HG03139 (cell line): ENCODE measurements around the gene FAM20C.
"Not testable (repeated sequence)": the region's sequence is repeated elsewhere in the genome, so short reads cannot be mapped to it uniquely, and the experiment has no call there.

Experiments
- ATAC-seq: cut with Tn5 transposase; IDR thresholded peaks from one replicate; pipeline ENCODE4 v1.9.1; 2021; ENCODE audit not compliant: unreplicated experiment

Gene FAM20C

DNA sequence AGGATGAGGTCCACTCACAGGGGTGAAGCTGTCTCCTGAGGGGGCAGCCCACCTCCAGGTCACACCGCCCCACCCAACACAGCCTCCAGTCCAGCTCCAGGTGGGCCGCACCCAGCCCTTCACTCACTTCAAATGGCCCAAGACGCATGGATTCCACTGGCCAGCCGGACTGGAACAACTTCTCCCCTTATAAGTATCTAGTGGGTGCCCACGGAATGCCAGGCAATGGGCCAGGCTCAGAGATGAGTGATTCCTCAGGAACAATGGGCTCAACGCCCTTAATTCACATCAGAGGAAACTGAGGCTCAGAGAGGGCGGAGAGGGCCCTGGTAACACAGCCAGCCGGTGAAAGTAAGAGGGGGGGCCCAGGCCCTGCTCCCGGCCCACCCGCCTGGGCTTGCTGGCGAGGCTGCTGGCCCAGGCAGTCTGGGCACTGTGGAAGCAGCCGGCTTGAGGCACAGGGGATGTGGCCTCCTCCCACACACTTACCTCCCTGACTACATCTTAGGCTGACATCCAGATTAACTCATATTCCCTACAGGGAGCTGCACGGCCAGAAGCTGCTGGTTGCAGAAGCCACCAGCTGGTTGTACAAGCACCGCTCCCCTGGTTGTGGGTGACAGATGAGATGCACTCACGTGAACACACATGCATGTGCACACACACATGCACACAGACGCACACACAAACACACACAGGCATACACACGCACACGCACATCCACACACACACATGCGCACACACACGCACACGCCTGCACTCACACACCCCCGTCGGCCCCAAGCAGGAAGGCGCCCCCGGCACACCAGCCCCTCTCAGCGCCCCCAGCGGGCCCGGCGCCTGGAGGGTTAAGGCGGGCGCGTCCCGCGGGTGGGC is 1.0 kb upstream of the FAM20C start:
- ATAC-seq, result no peak

DNA sequence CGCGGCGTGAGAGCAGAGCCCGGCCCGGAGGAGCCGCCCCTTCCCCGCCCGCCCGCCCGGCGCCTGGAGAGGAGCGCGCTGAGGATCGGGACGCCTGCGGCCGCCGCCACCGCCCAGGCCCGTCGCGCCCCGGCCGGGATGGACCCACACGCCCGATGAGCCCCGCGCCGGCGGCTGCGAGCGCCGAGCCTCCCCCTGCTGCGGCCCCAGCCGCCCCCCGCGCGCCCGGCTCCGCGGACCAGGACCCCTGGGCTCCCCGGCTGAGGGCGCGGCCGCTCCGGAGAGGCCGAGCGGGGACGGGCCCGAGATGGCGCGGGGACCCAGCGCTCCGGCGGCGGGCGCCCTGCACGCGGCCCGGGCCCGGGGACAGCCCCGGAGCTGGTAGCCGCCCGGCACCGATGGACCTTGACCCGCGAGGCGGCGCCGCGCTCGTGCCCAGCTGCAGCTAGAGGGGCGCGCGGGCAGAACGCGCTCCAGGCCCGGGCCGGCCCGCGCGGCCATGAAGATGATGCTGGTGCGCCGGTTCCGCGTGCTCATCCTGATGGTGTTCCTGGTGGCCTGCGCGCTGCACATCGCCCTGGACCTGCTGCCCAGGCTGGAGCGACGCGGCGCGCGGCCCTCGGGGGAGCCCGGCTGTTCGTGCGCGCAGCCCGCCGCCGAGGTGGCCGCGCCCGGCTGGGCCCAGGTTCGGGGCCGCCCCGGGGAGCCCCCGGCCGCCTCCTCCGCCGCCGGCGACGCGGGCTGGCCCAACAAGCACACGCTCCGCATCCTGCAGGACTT is 520 bp downstream of the FAM20C start:
- no peak for ATAC-seq

DNA sequence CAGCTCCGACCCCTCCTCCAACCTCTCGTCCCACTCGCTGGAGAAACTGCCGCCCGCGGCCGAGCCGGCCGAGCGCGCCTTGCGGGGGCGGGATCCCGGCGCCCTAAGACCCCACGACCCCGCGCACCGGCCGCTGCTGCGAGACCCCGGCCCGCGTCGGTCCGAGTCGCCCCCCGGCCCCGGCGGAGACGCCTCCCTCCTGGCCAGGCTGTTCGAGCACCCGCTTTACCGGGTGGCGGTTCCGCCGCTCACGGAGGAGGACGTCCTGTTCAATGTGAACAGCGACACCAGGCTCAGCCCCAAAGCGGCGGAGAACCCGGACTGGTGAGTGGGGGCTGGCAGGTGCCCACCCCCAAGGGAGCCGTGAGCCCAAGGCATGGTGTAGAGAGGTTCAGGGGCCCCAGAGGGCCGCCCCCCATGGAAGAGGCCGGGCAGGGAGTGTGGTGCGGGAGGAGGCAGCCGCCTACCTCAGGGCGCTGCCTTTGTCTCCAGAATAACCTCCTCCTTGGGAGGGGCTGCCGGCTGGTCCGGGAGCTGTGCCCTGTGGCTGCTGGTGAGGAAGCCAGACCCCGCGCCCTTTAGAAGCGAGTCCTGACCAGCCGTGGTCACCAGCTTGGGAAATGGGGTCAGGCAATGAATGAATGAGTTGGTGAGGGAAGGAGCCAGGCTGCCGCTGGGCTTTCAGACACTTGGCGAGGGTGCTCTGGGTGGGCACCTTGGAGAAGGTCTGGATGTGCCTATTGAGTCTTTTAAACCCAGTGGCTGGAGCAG is 1.3 kb downstream of the FAM20C start:
- ATAC-seq, result no peak

DNA sequence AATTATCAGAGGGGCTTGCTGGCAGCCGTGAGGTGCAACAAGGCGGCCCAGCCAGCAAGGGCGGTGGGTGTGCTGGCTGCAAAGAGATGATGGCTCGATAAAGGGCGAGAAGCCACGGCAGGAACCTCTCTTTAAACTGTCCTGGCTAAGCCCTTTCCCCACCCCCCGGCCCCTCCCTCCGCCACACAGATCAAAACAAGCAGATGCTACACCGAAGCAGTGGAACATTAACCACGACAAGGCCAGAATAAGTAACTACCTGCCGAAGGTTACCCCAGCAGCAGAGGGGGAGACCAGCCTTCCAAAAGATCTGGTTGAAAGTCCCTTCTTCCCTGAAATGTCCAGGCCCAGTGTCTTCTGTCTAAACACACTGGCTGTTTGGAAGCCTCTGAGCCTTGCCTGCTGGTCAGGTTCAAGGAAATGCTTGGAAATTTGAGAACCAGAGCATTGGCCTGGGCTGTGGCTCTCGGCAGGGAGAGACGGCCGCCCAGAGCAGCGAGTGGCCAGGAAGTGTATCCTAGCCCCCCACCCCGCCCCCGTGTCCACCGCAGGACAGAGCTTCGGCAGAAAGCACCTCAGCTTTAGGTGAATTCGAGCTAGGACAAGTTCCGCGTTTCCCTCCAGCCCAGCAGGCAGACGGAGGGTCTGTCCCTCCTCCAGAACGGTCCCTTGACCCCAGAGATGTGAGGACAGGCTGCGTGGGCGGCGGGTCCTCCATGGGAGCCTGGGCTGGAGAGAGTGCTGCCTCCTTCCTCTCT is 2.1 kb downstream of the FAM20C start:
- ATAC-seq, result no peak

DNA sequence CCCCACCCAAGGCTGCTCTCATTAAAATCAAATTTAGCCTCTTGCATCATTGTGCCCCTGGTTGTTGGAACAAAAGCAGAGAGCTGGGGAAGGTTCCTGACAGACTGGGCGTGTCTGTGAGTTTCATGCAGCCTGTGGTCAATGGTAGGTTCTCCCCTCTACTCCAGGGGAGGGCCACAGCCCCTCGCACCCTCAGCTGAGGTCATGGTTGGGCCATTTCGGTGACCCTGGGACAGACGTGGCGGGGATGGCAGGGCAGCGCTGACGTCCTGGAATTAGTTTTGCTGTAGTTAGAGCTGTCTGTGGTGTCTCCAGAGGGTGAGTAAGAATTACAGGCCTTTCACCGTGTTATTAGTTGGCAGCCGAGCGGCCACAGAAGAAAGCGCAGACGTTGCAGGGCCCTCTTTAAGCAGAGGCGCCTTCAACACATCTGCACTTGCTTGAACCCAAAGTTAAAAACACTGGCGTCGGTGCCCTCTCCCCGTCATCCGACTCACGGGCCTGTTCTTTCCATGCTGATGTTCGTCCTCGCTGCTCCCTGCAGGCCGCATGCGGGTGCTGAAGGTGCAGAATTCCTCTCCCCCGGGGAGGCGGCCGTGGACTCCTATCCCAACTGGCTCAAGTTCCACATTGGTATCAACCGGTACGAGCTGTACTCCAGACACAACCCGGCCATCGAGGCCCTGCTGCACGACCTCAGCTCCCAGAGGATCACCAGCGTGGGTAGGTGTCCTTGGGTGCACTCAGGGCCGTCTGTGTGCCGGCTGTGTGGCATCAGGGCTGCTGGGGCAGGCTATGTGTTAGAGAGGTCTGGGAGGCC is 2.8 kb downstream of the FAM20C start:
- no peak for ATAC-seq

DNA sequence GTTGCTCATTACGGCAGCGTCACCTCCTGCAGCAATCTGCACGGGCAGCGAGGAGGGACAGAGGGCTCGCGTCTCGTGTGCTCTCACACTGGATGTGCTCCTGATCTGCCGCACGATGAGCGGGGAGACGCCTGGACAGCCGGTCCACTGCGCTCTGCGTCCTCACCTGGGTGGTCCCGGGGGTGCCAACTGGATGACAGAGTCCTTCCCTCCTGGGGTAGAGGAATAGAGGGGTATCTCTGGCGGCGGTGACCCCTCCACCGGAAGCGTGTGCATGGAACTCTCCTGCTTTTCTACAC is 3.4 kb downstream of the FAM20C start:
- ATAC-seq, result no peak

DNA sequence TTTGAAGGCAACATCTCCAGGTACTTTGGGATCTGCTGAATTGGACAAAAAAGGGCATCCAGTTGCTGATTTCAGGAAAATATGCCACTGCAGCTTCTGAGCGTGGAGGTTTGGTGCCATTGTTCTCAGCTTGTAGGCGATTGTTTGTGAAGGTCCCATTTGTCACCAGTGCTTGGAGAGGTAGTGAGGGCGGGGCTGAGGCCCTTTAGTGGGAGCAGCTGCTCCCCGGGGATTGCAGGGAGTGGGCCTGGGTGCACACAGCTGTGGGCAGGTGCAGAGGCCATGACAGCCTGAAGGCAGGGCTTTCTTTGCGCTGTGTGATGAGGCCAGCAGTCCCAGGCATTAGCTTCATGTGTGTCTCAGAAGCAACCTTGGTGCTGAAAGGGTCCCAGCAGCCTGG is 3.9 kb downstream of the FAM20C start:
- ATAC-seq, result no peak

DNA sequence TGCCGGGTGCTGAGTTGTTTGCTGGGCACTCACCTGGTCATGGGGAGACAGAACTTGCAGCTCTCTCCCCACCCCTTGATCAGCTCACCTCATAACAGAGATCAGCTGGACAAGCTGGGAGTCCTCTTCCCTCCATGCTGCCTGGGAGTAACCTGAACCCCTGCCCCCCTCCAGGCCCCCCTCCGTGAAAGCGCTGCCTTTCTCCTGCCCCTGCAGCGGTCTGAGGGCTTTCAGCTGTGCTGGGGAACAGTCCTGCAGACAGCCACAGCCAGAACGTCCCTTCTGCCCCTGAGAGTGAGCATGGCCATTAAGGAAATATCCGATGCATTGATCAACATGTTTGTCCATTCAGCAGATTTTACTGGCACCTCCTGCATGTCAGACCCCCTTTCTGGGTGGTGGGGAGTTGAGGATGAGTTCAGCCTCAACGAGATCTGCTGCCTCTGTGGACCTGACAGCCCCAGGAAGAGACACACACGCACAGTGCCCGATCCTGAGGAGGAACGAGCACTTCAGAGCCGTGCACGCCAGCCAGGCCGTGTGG is 4.5 kb downstream of the FAM20C start:
- no peak for ATAC-seq

DNA sequence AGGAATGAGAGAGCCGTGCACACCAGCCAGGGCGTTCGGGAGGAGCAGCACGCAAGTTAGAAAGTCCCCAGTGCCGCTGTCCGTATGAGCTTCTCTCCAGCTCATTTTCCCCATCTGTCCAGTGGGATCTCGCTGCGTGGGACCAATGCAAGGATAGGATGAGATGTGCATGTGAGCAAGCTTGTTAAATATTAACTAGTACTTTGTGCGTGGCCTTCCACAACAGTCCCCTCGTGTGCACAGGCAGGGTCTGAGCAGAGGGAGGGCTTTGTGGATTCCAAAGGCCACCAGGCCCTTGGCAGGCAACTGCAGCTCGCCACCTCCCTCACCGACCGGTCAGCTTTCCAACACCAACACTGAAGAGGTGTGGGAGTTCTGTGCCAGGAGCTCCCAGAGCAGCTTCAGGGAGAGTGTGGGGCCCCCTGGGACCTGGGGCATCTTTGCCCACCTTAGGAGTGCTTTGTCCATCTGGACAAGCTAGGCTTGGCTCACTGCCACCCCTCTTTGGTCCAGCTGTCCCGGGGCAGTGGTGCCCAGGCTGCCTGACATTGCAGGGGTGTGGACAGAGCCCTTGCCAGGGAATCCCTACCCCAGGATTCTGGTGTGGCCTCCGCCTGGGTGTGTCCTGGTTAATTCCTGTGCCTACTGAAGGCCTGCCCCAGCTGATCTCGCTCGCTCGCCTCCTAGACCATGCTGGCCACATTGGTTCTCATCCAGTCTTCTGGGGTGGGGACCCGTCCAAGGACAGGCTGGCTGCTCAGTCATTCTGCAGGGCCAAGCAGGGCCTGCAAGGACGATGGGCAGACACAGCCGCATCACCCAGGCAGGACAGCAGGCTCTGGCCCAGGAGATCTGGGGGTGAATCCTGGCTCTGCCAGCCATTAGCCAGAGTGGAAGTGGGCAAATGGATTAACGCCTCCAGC is 5.3 kb downstream of the FAM20C start:
- no peak for ATAC-seq

DNA sequence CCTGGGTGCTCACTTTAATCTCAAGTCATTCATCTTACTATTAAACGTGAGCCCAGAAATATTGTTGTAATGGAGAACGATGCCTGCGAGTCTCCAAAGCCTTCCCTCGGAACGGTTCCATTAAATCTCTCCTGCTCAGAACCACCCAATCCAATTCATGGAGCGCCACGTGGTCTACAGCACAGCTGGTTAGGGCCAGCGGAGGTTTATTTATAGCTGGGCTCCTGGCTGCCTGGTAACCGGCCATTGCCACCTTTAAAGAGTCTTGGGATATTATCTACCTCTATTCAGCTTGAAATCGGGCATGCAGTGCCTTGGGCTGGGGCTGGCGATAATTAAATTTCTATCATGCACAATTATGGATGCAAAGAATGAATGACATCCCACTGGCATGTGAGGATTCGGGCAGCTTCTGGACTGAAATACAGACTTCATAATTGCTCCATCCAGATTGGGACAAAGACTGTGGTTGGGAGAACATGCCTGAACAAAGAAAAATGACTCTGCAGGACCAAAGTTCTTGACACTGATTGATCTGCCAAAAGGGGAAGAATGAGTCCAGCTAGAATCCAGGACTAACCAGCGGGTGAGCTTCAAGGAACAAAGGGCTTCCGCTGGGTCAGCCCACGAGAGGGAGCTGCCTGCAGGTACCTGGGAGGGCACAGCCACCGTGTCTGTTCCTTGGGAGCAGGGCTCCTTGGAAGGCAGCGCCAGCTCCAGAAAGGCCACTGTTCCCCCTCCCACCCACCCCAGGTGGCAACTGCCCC is 7.3 kb downstream of the FAM20C start:
- ATAC-seq, result no peak

DNA sequence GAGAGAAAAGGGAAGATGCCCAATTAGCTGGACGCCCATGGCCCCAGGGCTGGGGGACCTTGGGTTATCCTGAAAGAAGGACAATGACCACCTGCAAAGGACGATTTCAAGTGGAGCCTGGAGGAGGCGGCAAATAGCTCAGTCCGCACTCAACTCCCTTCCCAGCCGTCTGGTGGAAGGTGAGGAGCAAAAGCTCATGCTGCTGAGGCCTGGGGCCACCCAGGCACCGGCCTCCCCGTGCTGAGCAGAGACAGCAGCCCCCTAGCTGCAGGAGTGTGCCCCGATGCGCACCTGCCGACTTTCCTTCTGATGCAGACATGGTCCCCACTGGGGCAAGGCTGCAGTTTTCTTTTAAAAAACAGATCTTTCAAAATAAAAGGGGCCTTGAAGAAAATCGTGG is 7.9 kb downstream of the FAM20C start:
- ATAC-seq, result no peak

DNA sequence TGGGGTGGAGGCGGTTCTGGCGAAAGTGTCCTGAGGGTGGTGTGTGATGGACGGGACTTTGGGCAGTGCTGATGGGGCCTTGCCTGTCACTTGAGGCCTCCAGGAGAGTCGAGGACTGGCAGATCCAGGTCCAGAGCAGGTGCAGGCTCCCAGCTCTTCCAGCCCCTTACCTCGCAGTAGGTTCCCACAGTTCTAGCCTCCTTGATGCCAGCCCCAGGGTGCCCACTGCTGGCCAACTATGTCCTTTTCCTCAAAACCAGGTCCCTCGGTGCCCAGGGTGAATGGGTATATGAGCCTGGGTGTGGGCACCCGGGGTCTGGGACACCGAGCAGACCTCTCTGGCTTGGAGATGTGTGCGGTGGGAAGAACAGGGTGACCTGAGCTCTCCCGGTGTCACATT is 8.3 kb downstream of the FAM20C start:
- no peak for ATAC-seq

DNA sequence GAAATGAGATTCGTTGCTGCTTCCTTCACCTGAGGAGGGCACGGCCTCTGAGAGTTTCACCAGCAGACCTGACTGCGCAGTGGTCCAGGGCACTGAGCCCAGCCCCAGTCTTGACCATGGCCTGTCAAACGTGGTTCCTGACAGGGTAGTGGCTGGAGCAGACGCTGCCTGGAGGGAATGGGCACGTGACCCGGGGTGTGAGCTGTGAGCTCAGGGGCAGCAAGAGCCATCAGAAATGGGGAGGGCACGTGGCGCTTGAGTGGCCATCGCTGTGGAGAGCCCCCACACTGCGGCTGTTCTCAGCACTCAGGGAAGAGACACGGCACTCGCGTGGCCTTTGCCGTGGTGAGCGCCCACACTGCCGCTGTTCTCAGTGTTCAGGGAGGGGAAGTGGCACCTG is 12.0 kb downstream of the FAM20C start:
- ATAC-seq, result no peak

DNA sequence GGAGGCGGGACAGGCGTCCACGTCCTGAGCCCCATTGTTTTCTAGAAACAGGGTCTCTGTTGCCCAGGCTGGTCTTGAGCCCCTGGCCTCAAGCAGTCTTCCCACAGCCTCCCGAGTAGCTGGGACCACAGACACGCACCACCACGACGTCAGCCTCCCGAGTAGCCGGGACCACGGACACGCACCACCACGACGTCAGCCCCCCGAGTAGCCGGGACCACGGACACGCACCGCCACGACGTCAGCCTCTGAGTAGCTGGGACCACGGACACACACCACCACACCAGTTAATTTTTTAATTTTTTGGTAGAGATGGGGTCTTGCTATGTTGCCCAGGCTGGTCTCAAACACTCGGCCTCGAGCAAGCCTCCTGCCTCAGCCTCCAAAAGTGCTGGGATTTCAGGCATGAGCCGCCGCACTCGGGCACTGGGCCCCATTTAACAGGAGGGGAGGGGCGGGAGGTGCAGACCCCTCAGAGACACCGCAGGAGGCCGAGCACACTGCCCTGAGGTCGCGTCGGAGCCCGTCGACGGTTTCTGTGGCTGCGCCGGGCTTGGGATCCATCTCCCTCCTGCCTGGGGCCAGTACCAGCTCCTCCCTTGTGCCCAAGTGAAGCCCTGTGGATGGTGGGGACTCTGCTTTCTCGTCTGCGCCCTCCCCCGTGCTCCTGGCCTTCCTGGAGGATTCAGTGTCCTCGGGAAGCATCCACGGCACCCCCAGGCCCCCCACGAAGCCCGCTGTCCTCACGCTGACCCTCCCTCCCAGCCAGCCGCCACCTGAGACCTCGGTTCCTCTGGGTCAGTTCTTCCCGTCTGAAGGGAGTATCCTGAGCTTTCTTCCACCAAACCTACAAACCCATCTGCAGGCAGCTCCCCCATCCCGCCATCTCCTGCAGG is 13.0 kb downstream of the FAM20C start:
- no peak for ATAC-seq

DNA sequence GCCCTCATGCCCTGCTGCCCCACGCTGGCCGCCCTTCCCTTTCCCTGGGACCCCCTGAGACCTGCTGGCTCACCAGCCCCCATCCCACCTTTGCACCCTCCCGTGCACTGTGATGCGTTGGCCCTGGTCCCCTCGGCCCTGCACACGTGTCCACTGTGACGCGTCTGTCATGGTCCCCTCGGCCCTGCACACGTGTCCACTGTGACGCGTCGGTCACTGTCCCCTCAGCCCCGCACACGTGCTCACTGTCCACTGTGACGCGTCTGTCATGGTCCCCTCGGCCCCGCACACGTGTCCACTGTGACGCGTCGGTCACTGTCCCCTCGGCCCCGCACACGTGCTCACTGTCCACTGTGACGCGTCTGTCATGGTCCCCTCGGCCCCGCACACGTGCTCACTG is 14.0 kb downstream of the FAM20C start:
- not testable (repeated sequence) for ATAC-seq

DNA sequence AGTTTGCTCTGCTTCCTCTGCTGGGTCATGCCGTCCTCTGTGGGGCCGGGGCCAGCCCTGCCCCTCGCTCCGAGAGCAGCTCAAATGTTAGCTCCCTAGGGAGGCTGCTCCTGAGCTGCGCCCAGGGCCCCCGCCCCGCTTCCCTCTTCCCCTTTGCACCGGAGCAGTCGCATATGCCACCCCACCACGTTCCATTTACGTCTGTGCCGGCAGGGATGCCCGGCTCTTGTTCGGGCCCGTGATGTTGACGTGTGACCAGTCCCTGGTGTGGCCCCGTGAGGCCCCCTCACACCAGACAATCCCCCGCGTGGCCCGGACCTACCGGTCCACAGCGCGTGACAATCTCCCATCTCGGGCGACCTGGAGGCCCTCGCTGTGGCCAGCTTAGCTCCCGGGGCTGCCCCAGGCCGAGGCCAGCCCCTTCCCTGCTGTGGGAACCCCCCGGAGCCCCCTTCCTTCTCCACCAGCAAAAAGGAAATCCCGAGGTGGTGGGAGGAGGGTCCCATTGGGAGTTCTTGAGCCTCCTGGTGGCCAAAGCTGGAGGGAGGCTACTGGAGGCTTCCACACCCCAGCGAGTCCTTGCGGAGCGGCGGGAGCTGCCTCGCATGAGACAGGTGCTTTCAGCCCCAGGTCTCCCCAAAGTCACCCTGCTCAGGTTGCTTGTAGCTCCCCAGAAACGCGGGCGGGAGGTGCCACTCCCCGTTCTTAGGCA is 15.2 kb downstream of the FAM20C start:
- no peak for ATAC-seq
